ENCODE measurements around the gene FGF19. TPM values are rescaled to one million over a fixed set of nuclear protein-coding genes. Genes with fewer than 3 reads are reported as not detected.

FGF19 gene
- total and polyA plus RNA-seq, 2 donors from 2014 or later, result not detected

DNA sequence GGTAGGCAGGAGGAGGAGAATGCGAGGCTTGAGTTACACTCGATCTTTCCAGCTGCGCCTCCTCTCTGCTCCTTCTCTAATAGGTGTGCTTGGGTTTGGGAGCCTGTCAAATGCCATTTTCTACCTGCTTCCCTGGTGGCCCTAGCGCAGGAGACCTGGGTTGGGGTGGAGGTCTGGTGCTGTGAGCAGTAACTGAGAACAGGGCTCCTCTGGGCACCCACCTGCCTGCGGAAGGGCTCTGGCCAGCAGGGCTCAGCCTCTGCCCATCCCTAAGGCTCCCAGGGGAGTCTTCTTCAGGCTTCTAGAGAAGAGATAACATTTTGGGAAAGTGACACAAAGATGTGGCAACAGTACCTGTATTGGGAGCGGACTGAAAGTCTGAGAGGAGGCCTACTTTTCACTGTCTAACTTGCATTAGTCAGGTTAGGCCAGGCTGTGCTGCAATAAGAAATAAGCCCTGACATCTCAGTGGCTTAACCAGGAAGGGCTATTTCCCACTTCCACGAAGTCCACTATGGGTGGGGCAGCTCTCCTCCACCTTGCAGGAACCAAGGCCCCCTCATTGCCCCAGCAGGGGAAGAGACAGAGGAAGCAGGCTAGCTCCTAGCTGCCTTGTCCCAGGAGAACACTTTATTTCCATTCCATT is 21.0 kb downstream of the FGF19 start:
- DNase-seq (no peak), FAIRE-seq (no peak)
- no peaks in the 10 kb centered on the region for H3K36me3 ChIP-seq (ENCODE audit: control insufficient read depth in 2 of 3, insufficient read depth in 3 of 3, low read length in 3 of 3)
- no peak overlapping the region for H3K27ac ChIP-seq (ENCODE audit: low read depth in 2 of 2, low read length in 2 of 2)
- H3K27me3 ChIP-seq (ENCODE audit: control insufficient read depth, insufficient read depth, low read length), result no peaks in the 10 kb centered on the region
- intact Hi-C loops (cut with DNase I), result no loop called here
- no peak overlapping the region for H3K9ac ChIP-seq (ENCODE audit: low read length in 3 of 3)
- H3K4me3 ChIP-seq (ENCODE audit: low read length in 3 of 3), result no peak overlapping the region
- no peaks in the 10 kb centered on the region for H3K9me3 ChIP-seq (ENCODE audit: control insufficient read depth in 2 of 3, insufficient read depth in 1 of 3, low read length in 3 of 3)
- TF ChIP-seq, protein P1, sequence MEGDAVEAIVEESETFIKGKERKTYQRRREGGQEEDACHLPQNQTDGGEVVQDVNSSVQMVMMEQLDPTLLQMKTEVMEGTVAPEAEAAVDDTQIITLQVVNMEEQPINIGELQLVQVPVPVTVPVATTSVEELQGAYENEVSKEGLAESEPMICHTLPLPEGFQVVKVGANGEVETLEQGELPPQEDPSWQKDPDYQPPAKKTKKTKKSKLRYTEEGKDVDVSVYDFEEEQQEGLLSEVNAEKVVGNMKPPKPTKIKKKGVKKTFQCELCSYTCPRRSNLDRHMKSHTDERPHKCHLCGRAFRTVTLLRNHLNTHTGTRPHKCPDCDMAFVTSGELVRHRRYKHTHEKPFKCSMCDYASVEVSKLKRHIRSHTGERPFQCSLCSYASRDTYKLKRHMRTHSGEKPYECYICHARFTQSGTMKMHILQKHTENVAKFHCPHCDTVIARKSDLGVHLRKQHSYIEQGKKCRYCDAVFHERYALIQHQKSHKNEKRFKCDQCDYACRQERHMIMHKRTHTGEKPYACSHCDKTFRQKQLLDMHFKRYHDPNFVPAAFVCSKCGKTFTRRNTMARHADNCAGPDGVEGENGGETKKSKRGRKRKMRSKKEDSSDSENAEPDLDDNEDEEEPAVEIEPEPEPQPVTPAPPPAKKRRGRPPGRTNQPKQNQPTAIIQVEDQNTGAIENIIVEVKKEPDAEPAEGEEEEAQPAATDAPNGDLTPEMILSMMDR (IDR thresholded peaks at IDR 0.05; ENCODE audit: borderline replicate concordance, extremely low read depth, insufficient read depth), result no peak
- H3K4me1 ChIP-seq (ENCODE audit: control insufficient read depth in 2 of 3, insufficient read depth in 2 of 3, low read depth in 1 of 3, low read length in 3 of 3), result no peaks in the 10 kb centered on the region

DNA sequence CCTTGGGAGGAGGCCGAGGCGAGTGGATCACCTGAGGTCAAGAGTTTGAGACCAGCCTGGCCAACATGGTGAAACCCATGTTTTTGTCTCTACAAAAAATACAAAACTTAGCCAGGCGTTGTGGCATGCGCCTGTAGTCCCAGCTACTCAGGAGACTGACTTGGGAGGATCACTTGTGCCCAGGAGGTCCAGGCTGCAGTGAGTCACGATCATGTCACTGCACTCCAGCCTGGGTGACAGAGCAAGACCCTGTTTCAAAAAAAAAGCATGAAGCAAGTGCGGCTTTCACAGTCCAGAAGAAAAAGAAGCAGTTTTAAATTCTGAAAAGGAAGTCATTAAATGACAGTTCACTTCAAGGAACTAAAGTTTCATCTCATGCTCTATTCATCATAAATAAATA is 21.6 kb downstream of the FGF19 start:
- H3K27me3 ChIP-seq (ENCODE audit: control insufficient read depth, insufficient read depth, low read length), result no peaks in the 10 kb centered on the region
- intact Hi-C loops (cut with DNase I), result no loop called here
- H3K9ac ChIP-seq (ENCODE audit: low read length in 3 of 3), result no peak overlapping the region
- FAIRE-seq (no peak), DNase-seq (no peak)
- H3K9me3 ChIP-seq (ENCODE audit: control insufficient read depth in 2 of 3, insufficient read depth in 1 of 3, low read length in 3 of 3), result no peaks in the 10 kb centered on the region
- H3K4me3 ChIP-seq (ENCODE audit: low read length in 3 of 3), result no peak overlapping the region
- no peaks in the 10 kb centered on the region for H3K36me3 ChIP-seq (ENCODE audit: control insufficient read depth in 2 of 3, insufficient read depth in 3 of 3, low read length in 3 of 3)
- H3K4me1 ChIP-seq (ENCODE audit: control insufficient read depth in 2 of 3, insufficient read depth in 2 of 3, low read depth in 1 of 3, low read length in 3 of 3), result no peaks in the 10 kb centered on the region
- TF ChIP-seq, protein P1 (IDR thresholded peaks at IDR 0.05; ENCODE audit: borderline replicate concordance, extremely low read depth, insufficient read depth), result no peak
- H3K27ac ChIP-seq (ENCODE audit: low read depth in 2 of 2, low read length in 2 of 2), result no peak overlapping the region

DNA sequence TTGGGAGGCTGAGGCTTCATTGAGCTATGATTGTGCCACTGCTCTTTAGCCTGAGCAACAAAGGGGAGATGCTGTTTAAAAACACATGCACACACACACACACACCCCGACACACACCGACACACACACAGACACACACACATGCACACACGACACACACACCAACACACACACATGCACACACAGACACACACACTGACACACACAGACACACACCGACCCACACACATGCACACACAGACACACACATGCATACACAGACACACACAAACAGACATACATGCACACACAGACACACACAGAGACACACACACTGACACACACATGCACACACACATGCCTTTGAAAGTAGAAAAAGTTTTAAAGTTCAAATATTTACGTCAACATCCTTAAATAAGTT is 23.1 kb downstream of the FGF19 start:
- Histone ChIP-seq H3K4me3 (ENCODE audit: low read length in 3 of 3) (no peak overlapping the region), H3K27me3 (ENCODE audit: control insufficient read depth, insufficient read depth, low read length) (no peaks in the 10 kb centered on the region), H3K27ac (ENCODE audit: low read depth in 2 of 2, low read length in 2 of 2) (no peak overlapping the region), H3K9me3 (ENCODE audit: control insufficient read depth in 2 of 3, insufficient read depth in 1 of 3, low read length in 3 of 3) (no peaks in the 10 kb centered on the region), H3K9ac (ENCODE audit: low read length in 3 of 3) (no peak overlapping the region), H3K4me1 (ENCODE audit: control insufficient read depth in 2 of 3, insufficient read depth in 2 of 3, low read depth in 1 of 3, low read length in 3 of 3) (no peaks in the 10 kb centered on the region), H3K36me3 (ENCODE audit: control insufficient read depth in 2 of 3, insufficient read depth in 3 of 3, low read length in 3 of 3) (no peaks in the 10 kb centered on the region)
- DNase-seq (no peak), FAIRE-seq (no peak)
- intact Hi-C loops (cut with DNase I), result no loop called here
- TF ChIP-seq, protein P1 (IDR thresholded peaks at IDR 0.05; ENCODE audit: borderline replicate concordance, extremely low read depth, insufficient read depth), result no peak

DNA sequence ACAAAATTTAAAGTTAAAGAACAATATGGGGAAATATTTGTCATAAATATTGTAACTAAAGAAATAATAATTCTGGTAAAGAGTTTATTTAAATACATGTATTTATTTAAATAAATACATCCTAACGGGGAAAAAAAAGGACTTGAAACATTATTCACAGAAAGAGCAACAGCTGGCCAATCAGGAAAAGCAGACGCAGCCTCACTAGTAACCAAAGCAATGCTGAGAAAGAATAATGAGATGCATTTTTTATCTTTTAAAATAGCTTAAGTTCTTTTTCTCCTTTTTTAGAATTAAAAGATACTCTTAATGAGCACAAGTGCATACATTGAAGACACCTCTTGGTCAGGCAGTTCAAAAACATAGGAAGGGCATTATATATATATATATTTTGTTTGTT is 26.1 kb downstream of the FGF19 start:
- H3K4me1 ChIP-seq (ENCODE audit: control insufficient read depth in 2 of 3, insufficient read depth in 2 of 3, low read depth in 1 of 3, low read length in 3 of 3), result peaks cover 0 to 6% (median 4%) of the 10 kb centered on the region in 3 donors
- intact Hi-C loops (cut with DNase I), result no loop called here
- DNase-seq (no peak), FAIRE-seq (no peak)
- peaks cover 0 to 5% (median 0%) of the 10 kb centered on the region in 3 donors for H3K36me3 ChIP-seq (ENCODE audit: control insufficient read depth in 2 of 3, insufficient read depth in 3 of 3, low read length in 3 of 3)
- no peaks in the 10 kb centered on the region for H3K27me3 ChIP-seq (ENCODE audit: control insufficient read depth, insufficient read depth, low read length)
- TF ChIP-seq, protein P1 (IDR thresholded peaks at IDR 0.05; ENCODE audit: borderline replicate concordance, extremely low read depth, insufficient read depth), result no peak
- H3K9me3 ChIP-seq (ENCODE audit: control insufficient read depth in 2 of 3, insufficient read depth in 1 of 3, low read length in 3 of 3), result no peaks in the 10 kb centered on the region
- no peak overlapping the region for H3K9ac ChIP-seq (ENCODE audit: low read length in 3 of 3)
- H3K4me3 ChIP-seq (ENCODE audit: low read length in 3 of 3), result no peak overlapping the region
- no peak overlapping the region for H3K27ac ChIP-seq (ENCODE audit: low read depth in 2 of 2, low read length in 2 of 2)

All from kidney (tissue), 14 donors.